Lower leg skin (tissue), 3 donors: ENCODE measurements around the gene COG5.

ENCODE experiments used
- CTCF ChIP-seq, 3 donors: fragments of 450-650 bp; IDR thresholded peaks; one replicate each; pipeline ENCODE4 v1.5.1; 2016; ENCODE audit warnings: antibody characterized with exemption in 3 of 3, mild to moderate bottlenecking in 3 of 3, moderate library complexity in 2 of 3
- POLR2A ChIP-seq, 2 donors: fragments of 450-650 bp; IDR thresholded peaks; one replicate each; pipeline ENCODE4 v1.6.1; 2016 to 2017; ENCODE audit warnings: antibody characterized with exemption in 2 of 2, mild to moderate bottlenecking in 1 of 2, moderate library complexity in 1 of 2

- no peak for TF ChIP-seq CTCF (IDR thresholded peaks at IDR 0.05)
- no peak for TF ChIP-seq POLR2A (IDR thresholded peaks at IDR 0.05)
These were observed 182.3 kb downstream of the COG5 start for GRCh38 chr7:107381453-107381852.
